Neural cell (in vitro differentiated cells): Measurements from ENCODE around the gene DIAPH1. TPM values are rescaled to one million over a fixed set of nuclear protein-coding genes. Genes with fewer than 3 reads are reported as not detected.

ENCODE experiments used
- H2AFZ ChIP-seq: fragments of 200-600, 300-800 bp; sonication (generic), shearing (Covaris generic); 2 replicates; pipeline ENCODE4 v1.6.0; 2014; ENCODE audit warnings: low read depth, mild to moderate bottlenecking, antibody characterized with exemption, low read length, moderate library complexity
- H3F3A ChIP-seq: fragments of 200-600 bp; shearing (Covaris generic); 2 replicates; pipeline ENCODE4 v1.6.1; 2016; ENCODE audit warnings: mild to moderate bottlenecking, moderate library complexity, mixed read lengths, antibody characterized with exemption, low read length; ENCODE audit not compliant: insufficient read depth, poor library complexity, severe bottlenecking
- H3K27ac ChIP-seq: fragments of 200-600, 300-800 bp; sonication (generic), shearing (Covaris generic); 2 replicates; pipeline ENCODE4 v1.5.1; 2014; ENCODE audit warnings: mild to moderate bottlenecking, low read length, moderate library complexity
- H3K27me3 ChIP-seq: fragments of 300-800, 200-600 bp; sonication (generic), shearing (Covaris generic); 2 replicates; pipeline ENCODE4 v1.6.0; 2014; ENCODE audit warnings: mild to moderate bottlenecking, low read depth, low read length, moderate library complexity; ENCODE audit not compliant: insufficient read depth
- H3K36me3 ChIP-seq: fragments of 300-800, 200-600 bp; sonication (generic), shearing (Covaris generic); 2 replicates; pipeline ENCODE4 v1.5.1; 2014; ENCODE audit warnings: mild to moderate bottlenecking, antibody characterized with exemption, low read length, moderate library complexity; ENCODE audit not compliant: insufficient read depth
- H3K4me2 ChIP-seq: fragments of 300-800, 200-600 bp; sonication (generic), shearing (Covaris generic); 2 replicates; pipeline ENCODE4 v1.6.0; 2014; ENCODE audit warnings: mild to moderate bottlenecking, low read length
- H3K4me3 ChIP-seq: fragments of 300-800, 200-600 bp; sonication (generic), shearing (Covaris generic); 2 replicates; pipeline ENCODE4 v1.5.1; 2014; ENCODE audit warnings: mild to moderate bottlenecking, low read length, moderate library complexity
- H3K79me2 ChIP-seq: fragments of 200-600 bp; shearing (Covaris generic); replicated peaks from 2 replicates; pipeline ENCODE4 v1.6.0; 2014; ENCODE audit warnings: mild to moderate bottlenecking, low read length, moderate library complexity; ENCODE audit not compliant: insufficient read depth
- H3K9ac ChIP-seq: fragments of 300-800, 200-600 bp; sonication (generic), shearing (Covaris generic); 2 replicates; pipeline ENCODE4 v1.6.1; 2016; ENCODE audit warnings: mild to moderate bottlenecking, low read length, mixed read lengths
- H3K9me2 ChIP-seq: fragments of 200-600 bp; shearing (Covaris generic); 2 replicates; pipeline ENCODE4 v1.6.1; 2016; ENCODE audit warnings: mild to moderate bottlenecking, low read length, mixed read lengths; ENCODE audit not compliant: insufficient read depth
- H3K9me3 ChIP-seq: fragments of 200-600, 300-800 bp; sonication (generic), shearing (Covaris generic); 2 replicates; pipeline ENCODE4 v1.6.1; 2016; ENCODE audit warnings: mild to moderate bottlenecking, mixed run types, low read length, moderate library complexity, mixed read lengths
- H4K20me1 ChIP-seq: fragments of 200-600 bp; shearing (Covaris generic); 2 replicates; pipeline ENCODE4 v1.6.1; 2016; ENCODE audit warnings: mild to moderate bottlenecking, mixed run types; ENCODE audit not compliant: insufficient read depth
- EP300 ChIP-seq: fragments of 450-650 bp; conservative IDR thresholded peaks from 2 replicates; pipeline ENCODE4 v1.6.1; 2014; ENCODE audit warnings: antibody characterized with exemption, mild to moderate bottlenecking, moderate library complexity; ENCODE audit not compliant: poor library complexity, severe bottlenecking
- EZH2 ChIP-seq: fragments of 200-600, 300-800 bp; shearing (Covaris generic), sonication (generic); IDR thresholded peaks from 2 replicates; pipeline ENCODE4 v1.6.1; 2014; ENCODE audit warnings: antibody characterized with exemption, low read length, borderline replicate concordance, mild to moderate bottlenecking; ENCODE audit not compliant: insufficient read depth, poor library complexity, severe bottlenecking
- MXI1 ChIP-seq: fragments of 450-650 bp; conservative IDR thresholded peaks from 2 replicates; pipeline ENCODE4 v1.6.1; 2014; ENCODE audit warnings: antibody characterized with exemption, mild to moderate bottlenecking; ENCODE audit not compliant: poor library complexity, severe bottlenecking
- POLR2AphosphoS5 ChIP-seq: IDR thresholded peaks from 2 replicates; pipeline ENCODE4 v1.6.1; 2012
- RAD21 ChIP-seq: fragments of 450-650 bp; conservative IDR thresholded peaks from 2 replicates; pipeline ENCODE4 v1.6.1; 2014; ENCODE audit warnings: antibody characterized with exemption, mild to moderate bottlenecking, moderate library complexity
- SMC3 ChIP-seq: fragments of 450-650 bp; conservative IDR thresholded peaks from 2 replicates; pipeline ENCODE4 v1.6.1; 2014; ENCODE audit warnings: antibody characterized with exemption, mild to moderate bottlenecking, moderate library complexity; ENCODE audit not compliant: poor library complexity
- TAF1 ChIP-seq: IDR thresholded peaks from 2 replicates; pipeline ENCODE4 v1.6.1; 2012; ENCODE audit warnings: low read depth
- polyA plus RNA-seq: library from polyadenylated mRNA; depleted of rRNA; stranded (reverse); fragments of >200 nt; gene quantifications from 2 replicates; pipeline ENCODE4 v1.2.3, GENCODE V29; 2014
- TF ChIP-seq, protein P1 (sequence below): fragments of 450-650 bp; IDR thresholded peaks from 2 replicates; pipeline ENCODE4 v1.5.1; 2014; ENCODE audit warnings: antibody characterized with exemption, mild to moderate bottlenecking, moderate library complexity; ENCODE audit not compliant: poor library complexity, severe bottlenecking
- TF ChIP-seq, protein P2 (sequence below): IDR thresholded peaks from 2 replicates; pipeline ENCODE4 v1.6.1; 2012; ENCODE audit warnings: borderline replicate concordance

DIAPH1 gene
- polyA plus RNA-seq, 1 donor from 2014 or later = 21.9 TPM

DNA sequence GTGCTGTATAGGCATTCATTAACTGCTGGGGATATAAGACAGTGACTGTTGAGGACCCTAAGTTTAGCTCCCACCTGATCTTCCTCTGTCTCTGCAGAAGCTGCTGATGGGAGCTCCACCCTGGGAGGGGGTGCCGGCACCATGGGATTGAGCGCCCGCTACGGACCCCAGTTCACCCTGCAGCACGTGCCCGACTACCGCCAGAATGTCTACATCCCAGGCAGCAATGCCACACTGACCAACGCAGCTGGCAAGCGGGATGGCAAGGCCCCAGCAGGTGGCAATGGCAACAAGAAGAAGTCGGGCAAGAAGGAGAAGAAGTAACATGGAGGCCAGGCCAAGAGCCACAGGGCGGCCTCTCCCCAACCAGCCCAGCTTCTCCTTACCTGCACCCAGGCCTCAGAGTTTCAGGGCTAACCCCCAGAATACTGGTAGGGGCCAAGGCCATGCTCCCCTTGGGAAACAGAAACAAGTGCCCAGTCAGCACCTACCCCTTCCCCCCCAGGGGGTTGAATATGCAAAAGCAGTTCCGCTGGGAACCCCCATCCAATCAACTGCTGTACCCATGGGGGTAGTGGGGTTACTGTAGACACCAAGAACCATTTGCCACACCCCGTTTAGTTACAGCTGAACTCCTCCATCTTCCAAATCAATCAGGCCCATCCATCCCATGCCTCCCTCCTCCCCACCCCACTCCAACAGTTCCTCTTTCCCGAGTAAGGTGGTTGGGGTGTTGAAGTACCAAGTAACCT, 107.8 kb downstream of the DIAPH1 start:
- Histone ChIP-seq H3K9me3 (no peaks in the 10 kb centered on the region), H3F3A (peaks cover 5% of the 10 kb centered on the region), H3K27ac (no peak overlapping the region), H3K27me3 (no peaks in the 10 kb centered on the region), H2AFZ (no peak overlapping the region), H3K4me2 (no peak overlapping the region), H4K20me1 (no peaks in the 10 kb centered on the region), H3K4me3 (no peak overlapping the region), H3K9me2 (no peaks in the 10 kb centered on the region), H3K79me2 (no peaks in the 10 kb centered on the region), H3K36me3 (peaks cover 6% of the 10 kb centered on the region), H3K9ac (no peak overlapping the region)
- TF ChIP-seq, protein P1, sequence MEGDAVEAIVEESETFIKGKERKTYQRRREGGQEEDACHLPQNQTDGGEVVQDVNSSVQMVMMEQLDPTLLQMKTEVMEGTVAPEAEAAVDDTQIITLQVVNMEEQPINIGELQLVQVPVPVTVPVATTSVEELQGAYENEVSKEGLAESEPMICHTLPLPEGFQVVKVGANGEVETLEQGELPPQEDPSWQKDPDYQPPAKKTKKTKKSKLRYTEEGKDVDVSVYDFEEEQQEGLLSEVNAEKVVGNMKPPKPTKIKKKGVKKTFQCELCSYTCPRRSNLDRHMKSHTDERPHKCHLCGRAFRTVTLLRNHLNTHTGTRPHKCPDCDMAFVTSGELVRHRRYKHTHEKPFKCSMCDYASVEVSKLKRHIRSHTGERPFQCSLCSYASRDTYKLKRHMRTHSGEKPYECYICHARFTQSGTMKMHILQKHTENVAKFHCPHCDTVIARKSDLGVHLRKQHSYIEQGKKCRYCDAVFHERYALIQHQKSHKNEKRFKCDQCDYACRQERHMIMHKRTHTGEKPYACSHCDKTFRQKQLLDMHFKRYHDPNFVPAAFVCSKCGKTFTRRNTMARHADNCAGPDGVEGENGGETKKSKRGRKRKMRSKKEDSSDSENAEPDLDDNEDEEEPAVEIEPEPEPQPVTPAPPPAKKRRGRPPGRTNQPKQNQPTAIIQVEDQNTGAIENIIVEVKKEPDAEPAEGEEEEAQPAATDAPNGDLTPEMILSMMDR = no peak
- TF ChIP-seq RAD21 = no peak
- TF ChIP-seq MXI1 = no peak
- no peak for TF ChIP-seq SMC3
- TF ChIP-seq, protein P2, sequence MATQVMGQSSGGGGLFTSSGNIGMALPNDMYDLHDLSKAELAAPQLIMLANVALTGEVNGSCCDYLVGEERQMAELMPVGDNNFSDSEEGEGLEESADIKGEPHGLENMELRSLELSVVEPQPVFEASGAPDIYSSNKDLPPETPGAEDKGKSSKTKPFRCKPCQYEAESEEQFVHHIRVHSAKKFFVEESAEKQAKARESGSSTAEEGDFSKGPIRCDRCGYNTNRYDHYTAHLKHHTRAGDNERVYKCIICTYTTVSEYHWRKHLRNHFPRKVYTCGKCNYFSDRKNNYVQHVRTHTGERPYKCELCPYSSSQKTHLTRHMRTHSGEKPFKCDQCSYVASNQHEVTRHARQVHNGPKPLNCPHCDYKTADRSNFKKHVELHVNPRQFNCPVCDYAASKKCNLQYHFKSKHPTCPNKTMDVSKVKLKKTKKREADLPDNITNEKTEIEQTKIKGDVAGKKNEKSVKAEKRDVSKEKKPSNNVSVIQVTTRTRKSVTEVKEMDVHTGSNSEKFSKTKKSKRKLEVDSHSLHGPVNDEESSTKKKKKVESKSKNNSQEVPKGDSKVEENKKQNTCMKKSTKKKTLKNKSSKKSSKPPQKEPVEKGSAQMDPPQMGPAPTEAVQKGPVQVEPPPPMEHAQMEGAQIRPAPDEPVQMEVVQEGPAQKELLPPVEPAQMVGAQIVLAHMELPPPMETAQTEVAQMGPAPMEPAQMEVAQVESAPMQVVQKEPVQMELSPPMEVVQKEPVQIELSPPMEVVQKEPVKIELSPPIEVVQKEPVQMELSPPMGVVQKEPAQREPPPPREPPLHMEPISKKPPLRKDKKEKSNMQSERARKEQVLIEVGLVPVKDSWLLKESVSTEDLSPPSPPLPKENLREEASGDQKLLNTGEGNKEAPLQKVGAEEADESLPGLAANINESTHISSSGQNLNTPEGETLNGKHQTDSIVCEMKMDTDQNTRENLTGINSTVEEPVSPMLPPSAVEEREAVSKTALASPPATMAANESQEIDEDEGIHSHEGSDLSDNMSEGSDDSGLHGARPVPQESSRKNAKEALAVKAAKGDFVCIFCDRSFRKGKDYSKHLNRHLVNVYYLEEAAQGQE = no peak
- no peak for TF ChIP-seq EZH2
- no peak for TF ChIP-seq EP300
- TF ChIP-seq TAF1 = no peak
- TF ChIP-seq POLR2AphosphoS5 = no peak

DNA sequence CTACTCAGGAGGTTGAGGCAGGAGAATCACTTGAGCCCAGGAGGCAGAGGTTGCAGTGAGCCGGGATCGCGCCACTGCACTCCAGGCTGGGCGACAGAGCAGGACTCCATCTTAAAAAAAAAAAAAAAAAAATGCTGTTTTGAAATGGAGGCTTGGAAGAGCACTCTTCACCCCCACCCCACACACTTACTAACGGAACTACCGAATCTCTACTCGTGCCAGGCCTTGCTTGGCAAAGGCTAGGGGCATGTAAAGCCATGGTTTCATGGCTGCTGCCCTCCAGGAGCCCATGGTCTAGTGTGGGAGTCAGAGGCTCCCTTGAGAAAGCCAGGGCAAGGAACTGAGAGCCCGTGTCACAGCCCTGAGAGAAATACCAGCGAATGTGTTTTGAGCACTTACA, 108.6 kb downstream of the DIAPH1 start:
- Histone ChIP-seq H3K9me3 (no peaks in the 10 kb centered on the region), H3K9ac (no peak overlapping the region), H3K79me2 (no peaks in the 10 kb centered on the region), H3K27ac (no peak overlapping the region), H3K4me3 (no peak overlapping the region), H3K4me2 (no peak overlapping the region), H3K9me2 (no peaks in the 10 kb centered on the region), H3F3A (peaks cover 5% of the 10 kb centered on the region), H4K20me1 (no peaks in the 10 kb centered on the region), H3K27me3 (no peaks in the 10 kb centered on the region), H3K36me3 (peaks cover 5% of the 10 kb centered on the region), H2AFZ (no peak overlapping the region)
- no peak for TF ChIP-seq EP300
- no peak for TF ChIP-seq RAD21
- no peak for TF ChIP-seq EZH2
- TF ChIP-seq MXI1 = no peak
- no peak for TF ChIP-seq TAF1
- TF ChIP-seq SMC3 = no peak
- TF ChIP-seq, protein P2 = no peak
- TF ChIP-seq POLR2AphosphoS5 = no peak
- TF ChIP-seq, protein P1 = no peak
